Measurements from ENCODE around the gene SFTA2.

DNA sequence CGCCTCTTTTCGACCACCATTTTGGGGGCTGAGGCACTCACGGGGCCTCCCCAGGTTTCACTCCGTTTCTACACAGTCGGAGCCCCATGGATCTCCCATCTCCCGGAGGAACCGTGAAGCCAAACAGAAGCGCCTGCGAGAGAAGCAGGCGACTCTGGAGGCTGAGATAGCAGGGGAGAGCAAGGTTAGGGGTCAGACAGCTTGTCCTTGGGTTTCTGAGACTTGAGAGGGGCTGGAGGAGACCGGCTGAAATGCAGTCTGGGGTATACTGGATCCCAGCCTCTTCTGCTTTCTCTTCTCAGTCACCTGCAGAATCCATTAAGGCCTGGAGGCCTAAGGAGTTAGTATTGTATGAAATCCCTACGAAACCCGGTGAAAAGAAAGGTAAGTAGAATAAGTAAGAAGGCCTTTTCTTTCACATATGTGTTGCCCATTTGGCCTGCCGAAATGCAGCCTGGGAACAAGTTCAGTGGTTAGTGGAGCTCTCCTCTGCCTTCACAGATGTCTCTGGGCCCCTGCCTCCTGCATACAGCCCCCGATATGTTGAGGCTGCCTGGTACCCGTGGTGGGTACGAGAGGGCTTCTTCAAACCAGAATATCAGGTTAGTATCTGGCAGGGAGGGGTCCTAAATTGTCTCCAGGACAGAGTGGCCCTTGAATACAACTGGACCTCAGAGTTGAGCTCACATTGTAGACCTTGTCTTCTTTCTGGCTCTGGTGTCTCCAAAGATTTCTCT, 16.9 kb downstream of the SFTA2 start:
- TF ChIP-seq, protein P1, sequence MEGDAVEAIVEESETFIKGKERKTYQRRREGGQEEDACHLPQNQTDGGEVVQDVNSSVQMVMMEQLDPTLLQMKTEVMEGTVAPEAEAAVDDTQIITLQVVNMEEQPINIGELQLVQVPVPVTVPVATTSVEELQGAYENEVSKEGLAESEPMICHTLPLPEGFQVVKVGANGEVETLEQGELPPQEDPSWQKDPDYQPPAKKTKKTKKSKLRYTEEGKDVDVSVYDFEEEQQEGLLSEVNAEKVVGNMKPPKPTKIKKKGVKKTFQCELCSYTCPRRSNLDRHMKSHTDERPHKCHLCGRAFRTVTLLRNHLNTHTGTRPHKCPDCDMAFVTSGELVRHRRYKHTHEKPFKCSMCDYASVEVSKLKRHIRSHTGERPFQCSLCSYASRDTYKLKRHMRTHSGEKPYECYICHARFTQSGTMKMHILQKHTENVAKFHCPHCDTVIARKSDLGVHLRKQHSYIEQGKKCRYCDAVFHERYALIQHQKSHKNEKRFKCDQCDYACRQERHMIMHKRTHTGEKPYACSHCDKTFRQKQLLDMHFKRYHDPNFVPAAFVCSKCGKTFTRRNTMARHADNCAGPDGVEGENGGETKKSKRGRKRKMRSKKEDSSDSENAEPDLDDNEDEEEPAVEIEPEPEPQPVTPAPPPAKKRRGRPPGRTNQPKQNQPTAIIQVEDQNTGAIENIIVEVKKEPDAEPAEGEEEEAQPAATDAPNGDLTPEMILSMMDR (IDR thresholded peaks at IDR 0.05): no peak
- TF ChIP-seq POLR2A (IDR thresholded peaks at IDR 0.05) (no peak), EP300 (IDR thresholded peaks at IDR 0.05; ENCODE audit: low read depth) (no peak)
